WI38 (cell line): ENCODE results near the gene FTO.
"Not testable (repeated sequence)": the region's sequence is repeated elsewhere in the genome, so short reads cannot be mapped to it uniquely, and the experiment has no call there.

Source experiments
- H3K4me3 ChIP-seq: 2 replicates; pipeline ENCODE4 v1.5.1; 2011; ENCODE audit warnings: low read depth, mild to moderate bottlenecking, control low read depth, low read length
- CTCF ChIP-seq: IDR thresholded peaks from 2 replicates; pipeline ENCODE4 v1.5.1; 2012; ENCODE audit warnings: low read depth, mild to moderate bottlenecking, control low read depth, low read length

The FTO gene

GRCh38 chr16:53878216-53878615, 174.3 kb downstream of the FTO start:
- H3K4me3 ChIP-seq: no peak overlapping the region
- TF ChIP-seq CTCF: no peak

GRCh38 chr16:53881371-53881770, 177.4 kb downstream of the FTO start:
- TF ChIP-seq CTCF: no peak
- no peak overlapping the region for H3K4me3 ChIP-seq

- H3K4me3 ChIP-seq: no peak overlapping the region
- no peak for TF ChIP-seq CTCF
Observed at GRCh38 chr16:53882310-53882709, 178.4 kb downstream of the FTO start.

GRCh38 chr16:53884748-53885147, 180.8 kb downstream of the FTO start:
- TF ChIP-seq CTCF: no peak
- H3K4me3 ChIP-seq: no peak overlapping the region

GRCh38 chr16:53886482-53887378, 182.8 kb downstream of the FTO start:
- no peak overlapping the region for H3K4me3 ChIP-seq
- no peak for TF ChIP-seq CTCF

- TF ChIP-seq CTCF: no peak
- no peak overlapping the region for H3K4me3 ChIP-seq
Observed at GRCh38 chr16:53888222-53888621, 184.3 kb downstream of the FTO start.

GRCh38 chr16:53890877-53891276, 186.9 kb downstream of the FTO start:
- H3K4me3 ChIP-seq: not testable (repeated sequence)
